Gastroesophageal sphincter (tissue), 3 donors: ENCODE results near the gene SH3PXD2B.

Experiments
- CTCF ChIP-seq, 4 experiments: fragments of 200-600 bp in 2 of 4; fragments of 450-650 bp in 2 of 4; sonication (generic) in 1 of 4; IDR thresholded peaks; one replicate each; pipeline ENCODE4 v1.5.1; 2017 to 2019; ENCODE audit warnings: antibody characterized with exemption in 4 of 4, mild to moderate bottlenecking in 2 of 4, moderate library complexity in 2 of 4
- EP300 ChIP-seq: sonication (generic); formaldehyde crosslinking; IDR thresholded peaks from one replicate; pipeline ENCODE4 v1.6.1; 2017; ENCODE audit warnings: antibody characterized with exemption, mild to moderate bottlenecking
- POLR2A ChIP-seq, 2 donors: fragments of 450-650 bp; IDR thresholded peaks; one replicate each; pipeline ENCODE4 v1.6.1; 2017; ENCODE audit warnings: antibody characterized with exemption in 2 of 2, mild to moderate bottlenecking in 2 of 2, moderate library complexity in 1 of 2
- POLR2AphosphoS5 ChIP-seq: sonication (generic); formaldehyde crosslinking; IDR thresholded peaks from one replicate; pipeline ENCODE4 v1.6.1; 2017; ENCODE audit warnings: antibody characterized with exemption

- TF ChIP-seq POLR2A (IDR thresholded peaks at IDR 0.05) (no peak), CTCF (IDR thresholded peaks at IDR 0.05) (no peak), POLR2AphosphoS5 (no peak), EP300 (no peak)
Observed at GRCh38 chr5:172433513-172433912, 20.8 kb downstream of the SH3PXD2B start.
